Measurements from ENCODE around the gene PRPF6.
"Not testable (repeated sequence)": the region's sequence is repeated elsewhere in the genome, so short reads cannot be mapped to it uniquely, and the experiment has no call there.

PRPF6 gene

GRCh38 chr20:64011366-64011779 lies 30.4 kb downstream of the PRPF6 start:
- no peak overlapping the region for H3K4me3 ChIP-seq (ENCODE audit: low read length)
- TF ChIP-seq CTCF (conservative IDR thresholded peaks at IDR 0.05; ENCODE audit: low read length) = no peak
- DNase-seq (ENCODE audit: low read depth) = no peak

GRCh38 chr20:64012385-64013154 lies 31.6 kb downstream of the PRPF6 start:
- H3K4me3 ChIP-seq (ENCODE audit: low read length); DNase-seq (ENCODE audit: low read depth): not testable (repeated sequence)

- DNase-seq (ENCODE audit: low read depth) = no peak
- H3K4me3 ChIP-seq (ENCODE audit: low read length) = no peak overlapping the region
- TF ChIP-seq CTCF (conservative IDR thresholded peaks at IDR 0.05; ENCODE audit: low read length) = no peak
Measured at GRCh38 chr20:64015635-64016034, 34.7 kb downstream of the PRPF6 start.

- TF ChIP-seq CTCF (conservative IDR thresholded peaks at IDR 0.05; ENCODE audit: low read length) = no peak
- no peak for DNase-seq (ENCODE audit: low read depth)
- H3K4me3 ChIP-seq (ENCODE audit: low read length) = no peak overlapping the region
Measured at GRCh38 chr20:64021124-64021975, 40.4 kb downstream of the PRPF6 start.

GRCh38 chr20:64022671-64023360 lies 41.9 kb downstream of the PRPF6 start:
- TF ChIP-seq CTCF (conservative IDR thresholded peaks at IDR 0.05; ENCODE audit: low read length) = no peak
- no peak for DNase-seq (ENCODE audit: low read depth)
- H3K4me3 ChIP-seq (ENCODE audit: low read length) = no peak overlapping the region

GRCh38 chr20:64023361-64024140 lies 42.6 kb downstream of the PRPF6 start:
- no peak for DNase-seq (ENCODE audit: low read depth)

More at GRCh38 chr20:64023361-64024140, 42.6 kb downstream of the PRPF6 start:
- TF ChIP-seq CTCF (conservative IDR thresholded peaks at IDR 0.05; ENCODE audit: low read length) = no peak
- no peak overlapping the region for H3K4me3 ChIP-seq (ENCODE audit: low read length)
